Right lobe of liver (tissue), 6 donors: Measurements from ENCODE around the gene OVCA2. TPM values are rescaled to one million over a fixed set of nuclear protein-coding genes. Genes with fewer than 3 reads are reported as not detected.
A peak's percentile ranks its signal among the peaks of the same experiment; 100 is the strongest.

Experiments
- ATAC-seq, 4 donors: fragments of 200-7000 bp; cut with Tn5 transposase; one replicate each; pipeline ENCODE4 v1.9.1; 2020; ENCODE audit warnings: mild to moderate bottlenecking in 4 of 4, moderate library complexity in 4 of 4
- DNase-seq, 3 donors: peaks; one replicate each; pipeline ENCODE4 v3.0.0-alpha.2; 2020
- H3K27ac ChIP-seq, 3 donors: fragments of 200-600 bp; one replicate each; pipeline ENCODE4 v1.8.0; 2022
- H3K27me3 ChIP-seq, 2 donors: fragments of 200-600 bp; one replicate each; pipeline ENCODE4 v1.8.0; 2022
- H3K36me3 ChIP-seq, 4 donors: fragments of 200-600 bp; sonication (generic) in 1 of 4; one replicate each; pipeline versions ENCODE4 v1.5.1 to v1.8.0; 2017 to 2022; ENCODE audit warnings: control low read depth in 1 of 4
- H3K4me1 ChIP-seq, 4 donors: fragments of 200-600 bp; sonication (generic) in 1 of 4; one replicate each; pipeline versions ENCODE4 v1.5.1 to v1.8.0; 2017 to 2022; ENCODE audit warnings: control low read depth in 1 of 4
- H3K4me3 ChIP-seq, 3 donors: fragments of 200-600 bp; one replicate each; pipeline ENCODE4 v1.8.0; 2022
- H3K9me3 ChIP-seq, 4 donors: fragments of 200-600 bp; sonication (generic) in 1 of 4; one replicate each; pipeline versions ENCODE4 v1.5.1 to v1.8.0; 2017 to 2022; ENCODE audit warnings: control low read depth in 1 of 4
- CTCF ChIP-seq, 4 donors: fragments of 200-600 bp in 3 of 4; fragments of 450-650 bp in 1 of 4; IDR thresholded peaks; one replicate each; pipeline versions ENCODE4 v1.5.1 to v1.8.0; 2016 to 2022; ENCODE audit warnings: antibody characterized with exemption in 4 of 4, mild to moderate bottlenecking in 2 of 4
- POLR2A ChIP-seq: fragments of 450-650 bp; IDR thresholded peaks from one replicate; pipeline ENCODE4 v1.6.1; 2017; ENCODE audit warnings: antibody characterized with exemption, mild to moderate bottlenecking
- WGBS: methylation state at CpG from one replicate; pipeline ENCODE4 v1.1.6; 2018; ENCODE audit warnings: low coverage, low lambda C conversion rate; ENCODE audit not compliant: insufficient coverage; ENCODE audit errors: missing lambda C conversion rate; 5-methylcytosine and 5-hydroxymethylcytosine counted together
- intact Hi-C, 2 donors: fragments of 100-400 bp; cut with DNase I; formaldehyde crosslinking; loops; one replicate each; pipeline versions ENCODE4 v1.11.2 to v1.14.1; 2022
- total RNA-seq, 6 experiments: library from RNA; depleted of rRNA in 2 of 6; stranded (reverse); fragments of >200 nt in 2 of 6; fragmentation: NEBNext Ultra II Directional in 3 of 6; extraction: Animal tissue kit (Norgen Biotek cat#: 25700) in 3 of 6; gene quantifications; one replicate each; pipeline versions ENCODE4 v1.1.0 to v1.2.4, GENCODE V29; 2016 to 2023
- donor health status: DM: no; HTN: yes; CAD: no.
- donor health status: DM: no; HTN: no; CAD: no.
- donor health status: DM: no; HTN: no; CAD: no.
- donor health status: DM: no; HTN: yes; CAD: no.
- donor health status: DM: no; HTN: yes; CAD: no.

The OVCA2 gene
- total RNA-seq, 6 experiments from 2014 or later, result 10.3 to 36.2 (median 14.8) TPM

- peak overlapping the region; percentile 64 to 98 (median 88) for H3K4me3 ChIP-seq
- peak overlapping the region in 2 of 3 donors; percentile 77 to 83 for H3K27ac ChIP-seq
- WGBS, result 33% methylated on average over 6 of the region's 16 CpGs
- peaks cover 0 to 13% (median 0%) of the 10 kb centered on the region in 4 donors for H3K4me1 ChIP-seq
- intact Hi-C loops, result loop anchor here (5.0 kb wide), 1 partner anchor 134 kb away; no protein-coding TSS in a partner anchor
- ATAC-seq, result no peak
- DNase-seq, result no peak
- H3K27me3 ChIP-seq, result no peaks in the 10 kb centered on the region
- TF ChIP-seq CTCF (IDR thresholded peaks at IDR 0.05) (no peak), POLR2A (no peak)
- no peaks in the 10 kb centered on the region for H3K9me3 ChIP-seq
- peaks cover 0 to 12% (median 5%) of the 10 kb centered on the region in 4 donors for H3K36me3 ChIP-seq
These were observed 771 bp upstream of the OVCA2 start for GRCh38 chr17:2040942-2041560.

GRCh38 chr17:2042390-2042847, 597 bp downstream of the OVCA2 start:
- Histone ChIP-seq H3K9me3 (no peaks in the 10 kb centered on the region), H3K27me3 (no peaks in the 10 kb centered on the region), H3K4me1 (peaks cover 0 to 13% (median 0%) of the 10 kb centered on the region in 4 donors), H3K27ac (peak overlapping the region; percentile 57 to 83 (median 77)), H3K4me3 (peak overlapping the region; percentile 64 to 98 (median 88)), H3K36me3 (peaks cover 0 to 1% (median 0%) of the 10 kb centered on the region in 4 donors)
- TF ChIP-seq CTCF (IDR thresholded peaks at IDR 0.05) (no peak), POLR2A (no peak)
- intact Hi-C loops, result loop anchor here (5.0 kb wide), 1 partner anchor 135 kb away; no protein-coding TSS in a partner anchor
- ATAC-seq (no peak), DNase-seq (no peak)
- 5% methylated on average over 12 of the region's 17 CpGs for WGBS

GRCh38 chr17:2042933-2043332, 1.1 kb downstream of the OVCA2 start:
- Histone ChIP-seq H3K36me3 (no peaks in the 10 kb centered on the region), H3K27me3 (no peaks in the 10 kb centered on the region), H3K27ac (no peak overlapping the region), H3K4me1 (peaks cover 0 to 13% (median 0%) of the 10 kb centered on the region in 4 donors), H3K9me3 (no peaks in the 10 kb centered on the region), H3K4me3 (no peak overlapping the region)
- no peak for DNase-seq
- ATAC-seq, result no peak
- WGBS, result 100% methylated on average over 1 of the region's 5 CpGs
- TF ChIP-seq CTCF (IDR thresholded peaks at IDR 0.05) (no peak), POLR2A (no peak)
- intact Hi-C loops, result loop anchor here (5.0 kb wide), 1 partner anchor 136 kb away; no protein-coding TSS in a partner anchor

GRCh38 chr17:2043785-2044184, 2.0 kb downstream of the OVCA2 start:
- H3K36me3 ChIP-seq, result no peaks in the 10 kb centered on the region
- ATAC-seq (no peak), DNase-seq (no peak)
- TF ChIP-seq CTCF (IDR thresholded peaks at IDR 0.05) (no peak), POLR2A (no peak)
- 83% methylated on average over 4 of the region's 6 CpGs for WGBS
- H3K27me3 ChIP-seq, result no peaks in the 10 kb centered on the region
- no peak overlapping the region for H3K27ac ChIP-seq
- no peaks in the 10 kb centered on the region for H3K9me3 ChIP-seq
- intact Hi-C loops, result loop anchor here (5.0 kb wide), 1 partner anchor 136 kb away; no protein-coding TSS in a partner anchor
- peaks cover 0 to 13% (median 2%) of the 10 kb centered on the region in 4 donors for H3K4me1 ChIP-seq
- no peak overlapping the region for H3K4me3 ChIP-seq
